ENCODE data around the gene KLRC4.
"Not testable (repeated sequence)": the region's sequence is repeated elsewhere in the genome, so short reads cannot be mapped to it uniquely, and the experiment has no call there.

Gene KLRC4

GRCh38 chr12:10390991-10391390 lies 18.6 kb downstream of the KLRC4 start:
- H3K56ac ChIP-seq (ENCODE audit: low read length); H3K4me2 ChIP-seq (ENCODE audit: low read length); H3K27ac ChIP-seq (ENCODE audit: low read depth, low read length); H3K4ac ChIP-seq (ENCODE audit: low read depth, low read length); H3K79me2 ChIP-seq (ENCODE audit: control insufficient read depth, insufficient read depth, low read length); H3K36me3 ChIP-seq (ENCODE audit: control insufficient read depth, insufficient read depth, low read length); H3K4me1 ChIP-seq (ENCODE audit: control insufficient read depth, low read depth, low read length); H2BK15ac ChIP-seq (replicated peaks; ENCODE audit: low read depth); H3K27me3 ChIP-seq (ENCODE audit: insufficient read depth, low read length, poor library complexity); DNase-seq; H2BK5ac ChIP-seq (ENCODE audit: low read length); H4K5ac ChIP-seq (ENCODE audit: low read length); H3K23ac ChIP-seq (ENCODE audit: low read length); H4K8ac ChIP-seq (ENCODE audit: low read depth, low read length); H2BK120ac ChIP-seq (ENCODE audit: low read depth, low read length); H3K79me1 ChIP-seq (ENCODE audit: low read length); H3K4me3 ChIP-seq (ENCODE audit: low read length); H3K9ac ChIP-seq (ENCODE audit: low read length); H2AK5ac ChIP-seq (ENCODE audit: low read length); H3K18ac ChIP-seq (ENCODE audit: low read length): not testable (repeated sequence)
- no CpG with 5 or more reads among the region's 7 CpGs for WGBS (ENCODE audit: extremely low coverage, insufficient coverage, low lambda C conversion rate)

DNA sequence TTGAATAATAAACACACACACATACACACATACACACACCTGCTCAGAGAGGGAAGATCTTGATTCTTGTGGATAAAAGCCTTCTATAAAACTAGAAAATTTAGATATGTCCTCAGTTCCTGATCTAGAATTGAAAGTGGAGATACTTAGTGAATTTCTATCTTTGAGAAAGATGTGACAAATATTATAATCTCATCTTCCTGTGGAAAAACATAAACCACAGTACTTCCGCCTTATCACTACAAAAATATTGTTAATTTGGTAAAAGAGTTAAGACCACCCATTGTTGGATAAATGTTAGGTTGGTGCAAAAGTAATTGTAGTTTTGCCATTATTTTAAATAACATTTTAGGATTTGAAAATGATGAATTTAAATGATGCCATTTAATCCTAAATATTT lies 19.7 kb downstream of the KLRC4 start, which contains the start of gene KLRK1:
Gene KLRK1 (minus strand): TSS at position 138 of the 400 bp plus-strand sequence. CDS start 1,231 bp downstream, outside the sequence.
- Histone ChIP-seq H3K79me2 (ENCODE audit: control insufficient read depth, insufficient read depth, low read length) (no peaks in the 10 kb centered on the region), H3K23ac (ENCODE audit: low read length) (no peak within 1 kb of the TSS), H3K56ac (ENCODE audit: low read length) (no peak within 1 kb of the TSS), H3K4me3 (ENCODE audit: low read length) (no peak within 1 kb of the TSS), H3K36me3 (ENCODE audit: control insufficient read depth, insufficient read depth, low read length) (no peaks in the 10 kb centered on the region), H4K5ac (ENCODE audit: low read length) (no peak within 1 kb of the TSS), H3K4ac (ENCODE audit: low read depth, low read length) (no peak within 1 kb of the TSS), H2BK5ac (ENCODE audit: low read length) (no peak within 1 kb of the TSS), H3K4me2 (ENCODE audit: low read length) (no peak within 1 kb of the TSS), H3K18ac (ENCODE audit: low read length) (no peak within 1 kb of the TSS), H2BK15ac (replicated peaks; ENCODE audit: low read depth) (no peak within 1 kb of the TSS), H2AK5ac (ENCODE audit: low read length) (no peak within 1 kb of the TSS), H3K79me1 (ENCODE audit: low read length) (no peaks in the 10 kb centered on the region), H4K8ac (ENCODE audit: low read depth, low read length) (no peak within 1 kb of the TSS), H3K27me3 (ENCODE audit: insufficient read depth, low read length, poor library complexity) (no peaks in the 10 kb centered on the region), H3K27ac (ENCODE audit: low read depth, low read length) (no peak within 1 kb of the TSS), H3K9ac (ENCODE audit: low read length) (no peak within 1 kb of the TSS), H3K4me1 (ENCODE audit: control insufficient read depth, low read depth, low read length) (no peaks in the 10 kb centered on the region), H2BK120ac (ENCODE audit: low read depth, low read length) (no peak within 1 kb of the TSS)
- WGBS (ENCODE audit: extremely low coverage, insufficient coverage, low lambda C conversion rate): no CpG with 5 or more reads among the region's 1 CpG
- no peak for DNase-seq

- H3K4me3 ChIP-seq (ENCODE audit: low read length): no peak overlapping the region
- no peaks in the 10 kb centered on the region for H3K27me3 ChIP-seq (ENCODE audit: insufficient read depth, low read length, poor library complexity)
- 100% methylated on average over 2 of the region's 9 CpGs for WGBS (ENCODE audit: extremely low coverage, insufficient coverage, low lambda C conversion rate)
- H2AK5ac ChIP-seq (ENCODE audit: low read length): no peak overlapping the region
- no peaks in the 10 kb centered on the region for H3K4me1 ChIP-seq (ENCODE audit: control insufficient read depth, low read depth, low read length)
- H3K4me2 ChIP-seq (ENCODE audit: low read length): no peak overlapping the region
- H2BK15ac ChIP-seq (replicated peaks; ENCODE audit: low read depth): no peak overlapping the region
- no peak overlapping the region for H3K4ac ChIP-seq (ENCODE audit: low read depth, low read length)
- H3K27ac ChIP-seq (ENCODE audit: low read depth, low read length): no peak overlapping the region
- H2BK120ac ChIP-seq (ENCODE audit: low read depth, low read length): no peak overlapping the region
- no peak overlapping the region for H3K18ac ChIP-seq (ENCODE audit: low read length)
- no peak for DNase-seq
- no peak overlapping the region for H3K9ac ChIP-seq (ENCODE audit: low read length)
- no peak overlapping the region for H3K23ac ChIP-seq (ENCODE audit: low read length)
- no peaks in the 10 kb centered on the region for H3K36me3 ChIP-seq (ENCODE audit: control insufficient read depth, insufficient read depth, low read length)
- H3K79me2 ChIP-seq (ENCODE audit: control insufficient read depth, insufficient read depth, low read length): no peaks in the 10 kb centered on the region
- H3K79me1 ChIP-seq (ENCODE audit: low read length): no peaks in the 10 kb centered on the region
- H3K56ac ChIP-seq (ENCODE audit: low read length): no peak overlapping the region
- H4K8ac ChIP-seq (ENCODE audit: low read depth, low read length): no peak overlapping the region
- H4K5ac ChIP-seq (ENCODE audit: low read length): no peak overlapping the region
- no peak overlapping the region for H2BK5ac ChIP-seq (ENCODE audit: low read length)
These were observed 20.7 kb downstream of the KLRC4 start for GRCh38 chr12:10388624-10389413.

DNA sequence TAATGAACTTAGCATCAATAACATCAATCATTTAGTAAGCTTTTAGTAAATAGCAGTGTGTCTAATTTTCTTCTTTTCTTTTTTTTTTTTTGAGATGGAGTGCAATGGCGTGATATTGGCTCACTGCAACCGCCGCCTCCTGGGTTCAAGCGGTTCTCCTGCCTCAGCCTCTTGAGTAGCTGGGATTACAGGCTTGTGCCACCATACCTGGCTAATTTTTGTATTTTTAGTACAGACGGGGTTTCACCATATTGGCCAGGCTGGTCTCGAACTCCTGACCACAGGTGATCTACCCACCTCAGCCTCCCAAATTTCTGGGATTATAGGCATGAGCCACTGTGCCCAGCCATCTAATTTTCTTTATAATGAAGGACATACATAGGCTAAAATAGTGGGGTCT lies 22.1 kb downstream of the KLRC4 start:
- not testable (repeated sequence) for H2BK5ac ChIP-seq (ENCODE audit: low read length); H3K18ac ChIP-seq (ENCODE audit: low read length); H4K8ac ChIP-seq (ENCODE audit: low read depth, low read length); H3K23ac ChIP-seq (ENCODE audit: low read length); H3K27me3 ChIP-seq (ENCODE audit: insufficient read depth, low read length, poor library complexity); H3K4ac ChIP-seq (ENCODE audit: low read depth, low read length); DNase-seq; H3K4me1 ChIP-seq (ENCODE audit: control insufficient read depth, low read depth, low read length); H3K79me2 ChIP-seq (ENCODE audit: control insufficient read depth, insufficient read depth, low read length); H3K4me2 ChIP-seq (ENCODE audit: low read length); H4K5ac ChIP-seq (ENCODE audit: low read length); H3K56ac ChIP-seq (ENCODE audit: low read length); H2AK5ac ChIP-seq (ENCODE audit: low read length); H3K4me3 ChIP-seq (ENCODE audit: low read length); H2BK120ac ChIP-seq (ENCODE audit: low read depth, low read length); H3K36me3 ChIP-seq (ENCODE audit: control insufficient read depth, insufficient read depth, low read length); H3K79me1 ChIP-seq (ENCODE audit: low read length); H2BK15ac ChIP-seq (replicated peaks; ENCODE audit: low read depth); H3K9ac ChIP-seq (ENCODE audit: low read length); H3K27ac ChIP-seq (ENCODE audit: low read depth, low read length)
- WGBS (ENCODE audit: extremely low coverage, insufficient coverage, low lambda C conversion rate): no CpG with 5 or more reads among the region's 6 CpGs

GRCh38 chr12:10386857-10387256 lies 22.7 kb downstream of the KLRC4 start:
- DNase-seq: no peak
- H3K79me1 ChIP-seq (ENCODE audit: low read length): no peaks in the 10 kb centered on the region

GRCh38 chr12:10385166-10385613 lies 24.4 kb downstream of the KLRC4 start:
- no peak overlapping the region for H2AK5ac ChIP-seq (ENCODE audit: low read length)
- H3K4ac ChIP-seq (ENCODE audit: low read depth, low read length): no peak overlapping the region
- H3K4me1 ChIP-seq (ENCODE audit: control insufficient read depth, low read depth, low read length): no peaks in the 10 kb centered on the region

More at GRCh38 chr12:10386857-10387256, 22.7 kb downstream of the KLRC4 start:
- H3K4me3 ChIP-seq (ENCODE audit: low read length): no peak overlapping the region
- no peak overlapping the region for H3K27ac ChIP-seq (ENCODE audit: low read depth, low read length)
- no peaks in the 10 kb centered on the region for H3K79me2 ChIP-seq (ENCODE audit: control insufficient read depth, insufficient read depth, low read length)
- no peak overlapping the region for H3K23ac ChIP-seq (ENCODE audit: low read length)
- no peak overlapping the region for H2AK5ac ChIP-seq (ENCODE audit: low read length)
- H3K56ac ChIP-seq (ENCODE audit: low read length): no peak overlapping the region
- no peaks in the 10 kb centered on the region for H3K4me1 ChIP-seq (ENCODE audit: control insufficient read depth, low read depth, low read length)
- no peak overlapping the region for H2BK5ac ChIP-seq (ENCODE audit: low read length)
- no peak overlapping the region for H4K5ac ChIP-seq (ENCODE audit: low read length)
- no peak overlapping the region for H2BK15ac ChIP-seq (replicated peaks; ENCODE audit: low read depth)
- H3K36me3 ChIP-seq (ENCODE audit: control insufficient read depth, insufficient read depth, low read length): no peaks in the 10 kb centered on the region
- no peak overlapping the region for H2BK120ac ChIP-seq (ENCODE audit: low read depth, low read length)
- H3K27me3 ChIP-seq (ENCODE audit: insufficient read depth, low read length, poor library complexity): no peaks in the 10 kb centered on the region
- H3K4ac ChIP-seq (ENCODE audit: low read depth, low read length): no peak overlapping the region
- no CpG with 5 or more reads among the region's 1 CpG for WGBS (ENCODE audit: extremely low coverage, insufficient coverage, low lambda C conversion rate)
- H3K18ac ChIP-seq (ENCODE audit: low read length): no peak overlapping the region
- H4K8ac ChIP-seq (ENCODE audit: low read depth, low read length): no peak overlapping the region
- H3K4me2 ChIP-seq (ENCODE audit: low read length): no peak overlapping the region
- H3K9ac ChIP-seq (ENCODE audit: low read length): no peak overlapping the region

More at GRCh38 chr12:10385166-10385613, 24.4 kb downstream of the KLRC4 start:
- Histone ChIP-seq H3K79me1 (ENCODE audit: low read length) (no peaks in the 10 kb centered on the region), H4K8ac (ENCODE audit: low read depth, low read length) (no peak overlapping the region), H3K27ac (ENCODE audit: low read depth, low read length) (no peak overlapping the region), H3K4me2 (ENCODE audit: low read length) (no peak overlapping the region), H3K9ac (ENCODE audit: low read length) (no peak overlapping the region), H3K18ac (ENCODE audit: low read length) (no peak overlapping the region), H3K4me3 (ENCODE audit: low read length) (no peak overlapping the region), H3K36me3 (ENCODE audit: control insufficient read depth, insufficient read depth, low read length) (no peaks in the 10 kb centered on the region), H3K56ac (ENCODE audit: low read length) (no peak overlapping the region), H3K27me3 (ENCODE audit: insufficient read depth, low read length, poor library complexity) (no peaks in the 10 kb centered on the region), H3K79me2 (ENCODE audit: control insufficient read depth, insufficient read depth, low read length) (no peaks in the 10 kb centered on the region), H2BK5ac (ENCODE audit: low read length) (no peak overlapping the region), H4K5ac (ENCODE audit: low read length) (no peak overlapping the region), H2BK120ac (ENCODE audit: low read depth, low read length) (no peak overlapping the region), H2BK15ac (replicated peaks; ENCODE audit: low read depth) (no peak overlapping the region), H3K23ac (ENCODE audit: low read length) (no peak overlapping the region)
- WGBS (ENCODE audit: extremely low coverage, insufficient coverage, low lambda C conversion rate): no CpG with 5 or more reads among the region's 2 CpGs
- DNase-seq: no peak

Data from mesendoderm (in vitro differentiated cells).